ENCODE measurements around the gene ARPIN.

ARPIN gene

DNA sequence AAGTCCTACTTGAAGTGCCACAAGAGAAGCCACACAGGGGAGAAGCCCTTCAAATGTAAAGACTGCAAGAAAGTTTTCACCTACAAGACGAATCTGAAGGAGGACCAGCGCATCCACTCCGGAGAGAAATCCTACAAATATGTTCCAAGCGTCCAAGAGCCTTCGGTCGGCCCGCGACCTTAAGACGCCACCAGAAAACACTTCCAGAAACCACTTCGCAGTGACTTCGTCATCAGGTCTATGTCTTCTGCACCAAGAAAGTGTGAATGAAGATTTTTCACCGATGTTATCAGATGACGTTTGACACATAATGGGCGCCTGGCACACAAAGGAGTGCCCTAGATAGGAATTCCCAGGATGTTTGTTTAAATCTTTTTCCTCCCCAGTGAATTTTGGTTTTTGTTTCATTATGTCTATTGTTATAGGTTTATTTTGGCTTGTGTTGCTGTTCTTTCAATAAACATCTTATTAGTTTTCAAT is 24.1 kb upstream of the ARPIN start:
- no peaks in the 10 kb centered on the region for H3K4me1 ChIP-seq (ENCODE audit: control insufficient read depth, insufficient read depth, low read length)

GRCh38 chr15:89936051-89936785 is 23.5 kb upstream of the ARPIN start:
- H3K4me3 ChIP-seq (ENCODE audit: low read depth, low read length), result no peak overlapping the region
- H3K9ac ChIP-seq (ENCODE audit: low read depth, low read length), result no peak overlapping the region
- H3K4me1 ChIP-seq (ENCODE audit: control insufficient read depth, insufficient read depth, low read length), result no peaks in the 10 kb centered on the region
- no peaks in the 10 kb centered on the region for H3K9me3 ChIP-seq (ENCODE audit: control insufficient read depth, insufficient read depth, low read length)
- H3K27me3 ChIP-seq (ENCODE audit: control insufficient read depth, insufficient read depth, low read length), result no peaks in the 10 kb centered on the region
- H3K36me3 ChIP-seq (ENCODE audit: control insufficient read depth, insufficient read depth, low read length), result no peaks in the 10 kb centered on the region

More for the DNA sequence above, 24.1 kb upstream of the ARPIN start:
- Histone ChIP-seq H3K36me3 (ENCODE audit: control insufficient read depth, insufficient read depth, low read length) (no peaks in the 10 kb centered on the region), H3K4me3 (ENCODE audit: low read depth, low read length) (no peak overlapping the region), H3K27me3 (ENCODE audit: control insufficient read depth, insufficient read depth, low read length) (no peaks in the 10 kb centered on the region), H3K9ac (ENCODE audit: low read depth, low read length) (no peak overlapping the region), H3K9me3 (ENCODE audit: control insufficient read depth, insufficient read depth, low read length) (no peaks in the 10 kb centered on the region)

GRCh38 chr15:89932880-89933279 is 20.1 kb upstream of the ARPIN start:
- Histone ChIP-seq H3K4me3 (ENCODE audit: low read depth, low read length) (no peak overlapping the region), H3K9ac (ENCODE audit: low read depth, low read length) (no peak overlapping the region), H3K36me3 (ENCODE audit: control insufficient read depth, insufficient read depth, low read length) (no peaks in the 10 kb centered on the region), H3K27me3 (ENCODE audit: control insufficient read depth, insufficient read depth, low read length) (no peaks in the 10 kb centered on the region), H3K9me3 (ENCODE audit: control insufficient read depth, insufficient read depth, low read length) (no peaks in the 10 kb centered on the region), H3K4me1 (ENCODE audit: control insufficient read depth, insufficient read depth, low read length) (no peaks in the 10 kb centered on the region)

- Histone ChIP-seq H3K9me3 (ENCODE audit: control insufficient read depth, insufficient read depth, low read length) (no peaks in the 10 kb centered on the region), H3K27me3 (ENCODE audit: control insufficient read depth, insufficient read depth, low read length) (no peaks in the 10 kb centered on the region), H3K4me1 (ENCODE audit: control insufficient read depth, insufficient read depth, low read length) (no peaks in the 10 kb centered on the region), H3K36me3 (ENCODE audit: control insufficient read depth, insufficient read depth, low read length) (no peaks in the 10 kb centered on the region), H3K4me3 (ENCODE audit: low read depth, low read length) (no peak overlapping the region), H3K9ac (ENCODE audit: low read depth, low read length) (no peak overlapping the region)
Measured at GRCh38 chr15:89928421-89928820, 15.7 kb upstream of the ARPIN start.

- Histone ChIP-seq H3K9me3 (ENCODE audit: control insufficient read depth, insufficient read depth, low read length) (no peaks in the 10 kb centered on the region), H3K9ac (ENCODE audit: low read depth, low read length) (no peak overlapping the region), H3K4me1 (ENCODE audit: control insufficient read depth, insufficient read depth, low read length) (no peaks in the 10 kb centered on the region), H3K36me3 (ENCODE audit: control insufficient read depth, insufficient read depth, low read length) (no peaks in the 10 kb centered on the region), H3K27me3 (ENCODE audit: control insufficient read depth, insufficient read depth, low read length) (no peaks in the 10 kb centered on the region), H3K4me3 (ENCODE audit: low read depth, low read length) (no peak overlapping the region)
Measured at GRCh38 chr15:89926158-89926557, 13.4 kb upstream of the ARPIN start.

DNA sequence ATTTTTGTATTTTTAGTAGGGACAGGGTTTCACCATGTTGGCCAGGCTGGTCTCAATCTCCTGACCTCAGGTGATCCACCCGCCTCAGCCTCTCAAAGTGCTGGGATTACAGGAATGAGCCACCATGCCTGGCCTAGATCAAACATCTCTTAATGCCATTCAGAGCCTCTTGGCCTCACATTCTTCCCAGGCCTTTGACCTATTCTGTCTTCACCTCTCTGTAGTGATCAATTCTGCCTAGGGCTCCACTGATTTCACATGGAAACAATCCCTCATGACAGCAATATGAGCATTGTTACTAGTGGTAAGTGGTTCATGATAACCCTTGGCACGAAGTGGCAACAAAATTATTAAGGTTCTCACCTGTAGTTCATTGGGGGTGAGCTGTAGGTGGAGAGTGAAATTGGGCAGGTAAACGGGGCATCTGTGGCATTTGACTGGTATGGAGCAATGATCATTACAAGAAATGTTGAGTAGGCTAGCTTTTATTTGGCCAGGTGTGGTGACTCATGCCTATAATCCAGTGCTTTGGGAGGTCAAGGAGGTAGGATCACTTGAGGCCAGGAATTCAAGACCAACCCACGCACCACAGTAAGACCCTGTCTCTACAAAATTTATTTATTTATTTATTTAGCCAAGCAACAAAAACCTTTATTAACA is 4.8 kb upstream of the ARPIN start:
- Histone ChIP-seq H3K9ac (ENCODE audit: low read depth, low read length) (no peak overlapping the region), H3K4me3 (ENCODE audit: low read depth, low read length) (no peak overlapping the region), H3K36me3 (ENCODE audit: control insufficient read depth, insufficient read depth, low read length) (no peaks in the 10 kb centered on the region), H3K4me1 (ENCODE audit: control insufficient read depth, insufficient read depth, low read length) (peaks cover 5% of the 10 kb centered on the region), H3K9me3 (ENCODE audit: control insufficient read depth, insufficient read depth, low read length) (no peaks in the 10 kb centered on the region), H3K27me3 (ENCODE audit: control insufficient read depth, insufficient read depth, low read length) (peaks cover 3% of the 10 kb centered on the region)

DNA sequence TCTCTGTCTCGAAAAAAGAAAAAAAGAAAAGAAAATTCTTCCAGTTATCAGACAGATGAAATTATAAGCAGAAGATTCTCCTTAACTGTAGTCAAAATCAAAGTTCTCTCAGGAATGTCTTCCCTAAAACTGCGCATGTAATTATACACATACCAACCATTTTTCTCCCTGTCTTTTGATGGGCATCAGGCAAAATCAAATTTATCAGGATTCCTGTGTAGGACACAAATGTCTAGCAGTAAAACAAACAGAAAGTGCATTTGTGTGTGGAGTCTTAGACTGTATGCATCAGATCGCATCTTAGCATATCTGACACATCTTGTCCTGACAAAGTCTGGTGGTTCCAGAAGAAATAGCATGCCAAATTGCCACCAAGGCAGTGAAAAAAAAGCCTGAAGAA is 3.9 kb upstream of the ARPIN start:
- peaks cover 7% of the 10 kb centered on the region for H3K27me3 ChIP-seq (ENCODE audit: control insufficient read depth, insufficient read depth, low read length)
- peaks cover 5% of the 10 kb centered on the region for H3K4me1 ChIP-seq (ENCODE audit: control insufficient read depth, insufficient read depth, low read length)
- no peak overlapping the region for H3K9ac ChIP-seq (ENCODE audit: low read depth, low read length)

GRCh38 chr15:89912145-89912673 is 543 bp downstream of the ARPIN start:
- Histone ChIP-seq H3K9ac (ENCODE audit: low read depth, low read length) (peak overlapping the region; percentile 28), H3K9me3 (ENCODE audit: control insufficient read depth, insufficient read depth, low read length) (no peaks in the 10 kb centered on the region), H3K4me3 (ENCODE audit: low read depth, low read length) (peak overlapping the region; percentile 40), H3K27me3 (ENCODE audit: control insufficient read depth, insufficient read depth, low read length) (peaks cover 14% of the 10 kb centered on the region), H3K4me1 (ENCODE audit: control insufficient read depth, insufficient read depth, low read length) (peaks cover 5% of the 10 kb centered on the region), H3K36me3 (ENCODE audit: control insufficient read depth, insufficient read depth, low read length) (no peaks in the 10 kb centered on the region)

More for the DNA sequence above, 3.9 kb upstream of the ARPIN start:
- no peak overlapping the region for H3K4me3 ChIP-seq (ENCODE audit: low read depth, low read length)
- no peaks in the 10 kb centered on the region for H3K9me3 ChIP-seq (ENCODE audit: control insufficient read depth, insufficient read depth, low read length)
- no peaks in the 10 kb centered on the region for H3K36me3 ChIP-seq (ENCODE audit: control insufficient read depth, insufficient read depth, low read length)

GRCh38 chr15:89910891-89911626 is 1.7 kb downstream of the ARPIN start:
- Histone ChIP-seq H3K27me3 (ENCODE audit: control insufficient read depth, insufficient read depth, low read length) (peaks cover 14% of the 10 kb centered on the region), H3K4me1 (ENCODE audit: control insufficient read depth, insufficient read depth, low read length) (peaks cover 5% of the 10 kb centered on the region), H3K9me3 (ENCODE audit: control insufficient read depth, insufficient read depth, low read length) (no peaks in the 10 kb centered on the region), H3K36me3 (ENCODE audit: control insufficient read depth, insufficient read depth, low read length) (no peaks in the 10 kb centered on the region), H3K4me3 (ENCODE audit: low read depth, low read length) (no peak overlapping the region), H3K9ac (ENCODE audit: low read depth, low read length) (no peak overlapping the region)

DNA sequence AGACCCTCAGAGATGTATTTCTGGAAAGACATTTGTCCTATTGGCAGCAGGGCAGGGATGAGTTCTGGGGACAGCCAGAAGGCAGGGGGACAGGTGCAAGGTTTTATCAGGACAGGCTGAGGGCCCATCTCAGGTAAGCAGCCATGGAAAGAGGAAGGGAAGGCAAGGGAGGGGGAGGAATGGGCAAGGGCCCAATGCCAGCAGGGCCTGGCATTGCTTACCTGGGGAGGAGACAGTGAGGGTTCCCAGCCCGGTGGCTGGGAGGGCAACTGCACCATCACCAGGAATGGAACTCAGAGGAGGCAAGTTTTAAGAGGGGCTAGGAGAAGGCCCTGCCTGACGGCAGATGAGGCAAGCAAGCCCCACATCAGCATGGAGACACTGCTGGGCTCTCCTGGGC is 3.1 kb downstream of the ARPIN start:
- H3K27me3 ChIP-seq (ENCODE audit: control insufficient read depth, insufficient read depth, low read length), result peaks cover 14% of the 10 kb centered on the region
- peaks cover 5% of the 10 kb centered on the region for H3K4me1 ChIP-seq (ENCODE audit: control insufficient read depth, insufficient read depth, low read length)
- no peak overlapping the region for H3K9ac ChIP-seq (ENCODE audit: low read depth, low read length)

GRCh38 chr15:89908226-89908625 is 4.5 kb downstream of the ARPIN start:
- Histone ChIP-seq H3K9me3 (ENCODE audit: control insufficient read depth, insufficient read depth, low read length) (no peaks in the 10 kb centered on the region), H3K4me3 (ENCODE audit: low read depth, low read length) (no peak overlapping the region), H3K4me1 (ENCODE audit: control insufficient read depth, insufficient read depth, low read length) (peaks cover 3% of the 10 kb centered on the region), H3K36me3 (ENCODE audit: control insufficient read depth, insufficient read depth, low read length) (no peaks in the 10 kb centered on the region), H3K27me3 (ENCODE audit: control insufficient read depth, insufficient read depth, low read length) (peaks cover 12% of the 10 kb centered on the region), H3K9ac (ENCODE audit: low read depth, low read length) (no peak overlapping the region)

More for the DNA sequence above, 3.1 kb downstream of the ARPIN start:
- Histone ChIP-seq H3K36me3 (ENCODE audit: control insufficient read depth, insufficient read depth, low read length) (no peaks in the 10 kb centered on the region), H3K9me3 (ENCODE audit: control insufficient read depth, insufficient read depth, low read length) (no peaks in the 10 kb centered on the region), H3K4me3 (ENCODE audit: low read depth, low read length) (no peak overlapping the region)
